ENCODE data around the gene TSPEAR.

- TF ChIP-seq CTCF (IDR thresholded peaks at IDR 0.05; ENCODE audit: insufficient read depth, low read length, poor library complexity, severe bottlenecking) (no peak), EZH2phosphoT487 (conservative IDR thresholded peaks at IDR 0.05; ENCODE audit: low read length) (no peak)
These were observed 18.6 kb upstream of the TSPEAR start for GRCh38 chr21:44730028-44730395.

Data from SU-DHL-6 (cell line).